ENCODE data around the gene APBB1IP.
"Not testable (repeated sequence)": the region's sequence is repeated elsewhere in the genome, so short reads cannot be mapped to it uniquely, and the experiment has no call there.

APBB1IP gene

GRCh38 chr10:26479766-26480492 is 41.8 kb downstream of the APBB1IP start:
- DNase-seq: peak; percentile 67

- DNase-seq: no peak
Measured at GRCh38 chr10:26481315-26481692, 43.2 kb downstream of the APBB1IP start.

- peak; percentile 57 for DNase-seq
Measured at GRCh38 chr10:26481914-26482550, 43.9 kb downstream of the APBB1IP start.

GRCh38 chr10:26483554-26483953 is 45.4 kb downstream of the APBB1IP start:
- DNase-seq: peak; percentile 39

GRCh38 chr10:26485150-26485941 is 47.2 kb downstream of the APBB1IP start:
- DNase-seq: no peak

- no peak for DNase-seq
Measured at GRCh38 chr10:26486304-26486703, 48.2 kb downstream of the APBB1IP start.

GRCh38 chr10:26486990-26487850 is 49.1 kb downstream of the APBB1IP start:
- peak; percentile 86 for DNase-seq

- DNase-seq: no peak
Measured at GRCh38 chr10:26488344-26488743, 50.2 kb downstream of the APBB1IP start.

GRCh38 chr10:26489081-26489480 is 50.9 kb downstream of the APBB1IP start:
- DNase-seq: no peak

GRCh38 chr10:26490367-26490766 is 52.2 kb downstream of the APBB1IP start:
- DNase-seq: not testable (repeated sequence)

GRCh38 chr10:26491276-26491675 is 53.1 kb downstream of the APBB1IP start:
- DNase-seq: no peak

GRCh38 chr10:26491934-26492333 is 53.8 kb downstream of the APBB1IP start:
- DNase-seq: no peak

- not testable (repeated sequence) for DNase-seq
Measured at GRCh38 chr10:26492725-26493124, 54.6 kb downstream of the APBB1IP start.

- no peak for DNase-seq
Measured at GRCh38 chr10:26494018-26494417, 55.9 kb downstream of the APBB1IP start.

GRCh38 chr10:26499426-26499825 is 61.3 kb downstream of the APBB1IP start:
- no peak for DNase-seq

GRCh38 chr10:26502986-26503385 is 64.8 kb downstream of the APBB1IP start:
- DNase-seq: no peak

- peak; percentile 6 for DNase-seq
Measured at GRCh38 chr10:26503911-26504310, 65.8 kb downstream of the APBB1IP start.

GRCh38 chr10:26504429-26504828 is 66.3 kb downstream of the APBB1IP start:
- DNase-seq: not testable (repeated sequence)

GRCh38 chr10:26505491-26505890 is 67.3 kb downstream of the APBB1IP start:
- no peak for DNase-seq

- DNase-seq: no peak
Measured at GRCh38 chr10:26506736-26507135, 68.6 kb downstream of the APBB1IP start.

GRCh38 chr10:26507441-26507840 is 69.3 kb downstream of the APBB1IP start:
- no peak for DNase-seq

GRCh38 chr10:26508016-26508415 is 69.9 kb downstream of the APBB1IP start:
- DNase-seq: no peak

- no peak for DNase-seq
Measured at GRCh38 chr10:26509307-26509706, 71.2 kb downstream of the APBB1IP start.
